IMR-90 (cell line): ENCODE results near the gene PDS5B. TPM values are rescaled to one million over a fixed set of nuclear protein-coding genes. Genes with fewer than 3 reads are reported as not detected.

Experiments
- ATAC-seq: fragments of 200-7000 bp; cut with Tn5 transposase; 2 replicates; pipeline ENCODE4 v1.9.1; 2020; ENCODE audit warnings: low read depth, mild to moderate bottlenecking, moderate library complexity
- BruUV-seq: library from RNA; stranded (reverse); fragments of 400-500 nt; replicated peaks from 2 replicates; lab custom pipeline; 2021; lab: Mats Ljungman, UMichigan
- CTCF ChIA-PET: fragments of 300-600 bp; formaldehyde crosslinking; extraction: SDS; loops from one replicate; lab custom pipeline; 2021; ENCODE audit warnings: antibody characterized with exemption; lab: Yijun Ruan, JAX
- POLR2A ChIA-PET: fragments of 300-600 bp; sonication (Branson Sonifier 250); formaldehyde crosslinking; loops from one replicate; lab custom pipeline; 2022; ENCODE audit warnings: antibody characterized with exemption; ENCODE audit not compliant: unreplicated experiment; lab: Charles Lee
- DNase-seq: peaks from one replicate; pipeline ENCODE4 v3.0.0; 2013
- H2AFZ ChIP-seq: replicated peaks from 2 replicates; pipeline ENCODE3; 2013; ENCODE audit warnings: low read length, mild to moderate bottlenecking; ENCODE audit not compliant: poor library complexity
- H2AK5ac ChIP-seq: 2 replicates; pipeline ENCODE4 v1.6.1; 2013; ENCODE audit warnings: low read depth, low read length, inconsistent platforms
- H2AK9ac ChIP-seq: replicated peaks from 2 replicates; pipeline ENCODE3; 2013; ENCODE audit warnings: mild to moderate bottlenecking, low read depth, low read length, moderate library complexity; ENCODE audit not compliant: poor library complexity
- H2BK120ac ChIP-seq: 2 replicates; pipeline ENCODE4 v1.6.1; 2013; ENCODE audit warnings: low read depth, low read length, inconsistent platforms
- H2BK15ac ChIP-seq: 3 replicates; pipeline ENCODE4 v1.6.1; 2013; ENCODE audit warnings: low read depth, low read length, inconsistent platforms
- H2BK20ac ChIP-seq: 2 replicates; pipeline ENCODE4 v1.6.1; 2013; ENCODE audit warnings: low read depth, mild to moderate bottlenecking, inconsistent platforms, low read length, moderate library complexity
- H2BK5ac ChIP-seq: 2 replicates; pipeline ENCODE4 v1.6.1; 2013; ENCODE audit warnings: mild to moderate bottlenecking, low read depth, low read length, inconsistent platforms; ENCODE audit not compliant: poor library complexity, severe bottlenecking
- H3K14ac ChIP-seq: replicated peaks from 2 replicates; pipeline ENCODE4 v1.6.1; 2013; ENCODE audit warnings: low read depth, low read length, inconsistent platforms
- H3K18ac ChIP-seq: 2 replicates; pipeline ENCODE4 v1.6.1; 2013; ENCODE audit warnings: low read depth, low read length, control low read depth
- H3K23ac ChIP-seq: 2 replicates; pipeline ENCODE4 v1.6.1; 2013; ENCODE audit warnings: low read depth, low read length, inconsistent platforms
- H3K27ac ChIP-seq: 2 replicates; pipeline ENCODE4 v1.5.1; 2013; ENCODE audit warnings: mild to moderate bottlenecking, control low read depth, low read length; ENCODE audit not compliant: insufficient read depth
- H3K27me3 ChIP-seq: 2 replicates; pipeline ENCODE4 v1.6.1; 2013; ENCODE audit warnings: low read length; ENCODE audit not compliant: control insufficient read depth, insufficient read depth
- H3K36me3 ChIP-seq: 2 replicates; pipeline ENCODE4 v1.6.1; 2013; ENCODE audit warnings: low read length, mixed read lengths; ENCODE audit not compliant: control insufficient read depth, insufficient read depth
- H3K4ac ChIP-seq: 2 replicates; pipeline ENCODE4 v1.6.1; 2013; ENCODE audit warnings: low read depth, low read length, inconsistent platforms
- H3K4me1 ChIP-seq: 2 replicates; pipeline ENCODE4 v1.6.1; 2013; ENCODE audit warnings: low read length, mixed read lengths; ENCODE audit not compliant: control insufficient read depth, insufficient read depth
- H3K4me2 ChIP-seq: 2 replicates; pipeline ENCODE4 v1.6.1; 2013; ENCODE audit warnings: low read depth, mild to moderate bottlenecking, control low read depth, low read length, moderate library complexity
- H3K4me3 ChIP-seq: 2 replicates; pipeline ENCODE4 v1.5.1; 2013; ENCODE audit warnings: low read depth, mild to moderate bottlenecking, control low read depth, low read length, moderate library complexity; ENCODE audit not compliant: insufficient read depth
- H3K56ac ChIP-seq: 2 replicates; pipeline ENCODE4 v1.6.1; 2013; ENCODE audit warnings: low read length, inconsistent platforms; ENCODE audit not compliant: insufficient read depth; ENCODE audit errors: extremely low read depth
- H3K79me1 ChIP-seq, 2 experiments: 2 replicates each; pipeline ENCODE4 v1.6.1; 2013; ENCODE audit warnings: low read length in 2 of 2, inconsistent platforms in 1 of 2, low read depth in 1 of 2
- H3K9ac ChIP-seq: 2 replicates; pipeline ENCODE4 v1.6.1; 2013; ENCODE audit warnings: low read depth, low read length, control low read depth
- H3K9me1 ChIP-seq: 2 replicates; pipeline ENCODE4 v1.6.1; 2013; ENCODE audit warnings: low read length, inconsistent platforms; ENCODE audit not compliant: insufficient read depth
- H3K9me3 ChIP-seq: 2 replicates; pipeline ENCODE4 v1.6.1; 2013; ENCODE audit warnings: low read length; ENCODE audit not compliant: control insufficient read depth, insufficient read depth
- H4K20me1 ChIP-seq: 2 replicates; pipeline ENCODE4 v1.6.1; 2013; ENCODE audit warnings: low read length, inconsistent platforms; ENCODE audit not compliant: insufficient read depth
- H4K5ac ChIP-seq: 2 replicates; pipeline ENCODE4 v1.6.1; 2013; ENCODE audit warnings: mild to moderate bottlenecking, low read depth, low read length, control low read depth
- H4K8ac ChIP-seq, 2 experiments: 2 replicates each; pipeline ENCODE4 v1.6.1; 2013; ENCODE audit warnings: low read depth in 2 of 2, low read length in 2 of 2, control low read depth in 1 of 2, inconsistent platforms in 1 of 2
- H4K91ac ChIP-seq: 2 replicates; pipeline ENCODE4 v1.6.1; 2013; ENCODE audit warnings: low read depth, low read length, inconsistent platforms; ENCODE audit not compliant: insufficient read depth
- BHLHE40 ChIP-seq: fragments of 150-350 bp; IDR thresholded peaks from 2 replicates; pipeline ENCODE4 v1.6.1; 2016; ENCODE audit warnings: mild to moderate bottlenecking, low read depth, low read length
- CEBPB ChIP-seq: IDR thresholded peaks from 2 replicates; pipeline ENCODE4 v1.6.1; 2012; ENCODE audit warnings: low read depth, low read length, improper control_type of control experiment
- CHD1 ChIP-seq: IDR thresholded peaks from 2 replicates; pipeline ENCODE4 v1.6.1; 2012; ENCODE audit warnings: low read depth, low read length, improper control_type of control experiment
- FOS ChIP-seq: fragments of 150-350 bp; IDR thresholded peaks from 2 replicates; pipeline ENCODE4 v1.6.1; 2016; ENCODE audit warnings: low read depth, low read length
- MAFK ChIP-seq: IDR thresholded peaks from 2 replicates; pipeline ENCODE4 v1.6.1; 2012; ENCODE audit warnings: low read depth, low read length, improper control_type of control experiment
- MAZ ChIP-seq: IDR thresholded peaks from 2 replicates; pipeline ENCODE4 v1.6.1; 2012; ENCODE audit warnings: low read depth, mild to moderate bottlenecking, low read length, improper control_type of control experiment, moderate library complexity, borderline replicate concordance
- MXI1 ChIP-seq: IDR thresholded peaks from 2 replicates; pipeline ENCODE4 v1.6.1; 2012; ENCODE audit warnings: low read depth, mild to moderate bottlenecking, low read length, moderate library complexity, borderline replicate concordance
- NFE2L2 ChIP-seq: fragments of 150-350 bp; IDR thresholded peaks from 2 replicates; pipeline ENCODE4 v1.6.1; 2016; ENCODE audit warnings: low read depth, mild to moderate bottlenecking, low read length
- POLR2A ChIP-seq: IDR thresholded peaks from 2 replicates; pipeline ENCODE4 v1.6.1; 2012; ENCODE audit warnings: mild to moderate bottlenecking, low read depth, low read length
- RAD21 ChIP-seq: IDR thresholded peaks from 2 replicates; pipeline ENCODE4 v1.6.1; 2012; ENCODE audit warnings: low read length, improper control_type of control experiment
- RCOR1 ChIP-seq: IDR thresholded peaks from 2 replicates; pipeline ENCODE4 v1.6.1; 2012; ENCODE audit warnings: mild to moderate bottlenecking, low read length, improper control_type of control experiment; ENCODE audit not compliant: insufficient replicate concordance
- RFX5 ChIP-seq: IDR thresholded peaks from 2 replicates; pipeline ENCODE4 v1.8.0; 2012; ENCODE audit warnings: low read depth, mild to moderate bottlenecking, low read length, moderate library complexity
- SMC3 ChIP-seq: fragments of 150-350 bp; IDR thresholded peaks from 2 replicates; pipeline ENCODE4 v1.6.1; 2016; ENCODE audit warnings: low read depth, mild to moderate bottlenecking, antibody characterized with exemption, low read length, moderate library complexity
- WGBS, 2 experiments: methylation state at CpG; one replicate each; pipeline versions ENCODE4 v1.1.5 to v1.1.7; 2013; ENCODE audit warnings: missing lambda C conversion rate in 2 of 2; ENCODE audit not compliant: insufficient read length in 1 of 2; ENCODE audit errors: extremely low coverage in 2 of 2; 5-methylcytosine and 5-hydroxymethylcytosine counted together
- dilution Hi-C: fragments of 300-500 bp; cut with HindIII; formaldehyde crosslinking; loops from one replicate; pipeline ENCODE4 v1.14.3; 2018; ENCODE audit warnings: low sequenced_read_pairs; ENCODE audit not compliant: unreplicated experiment
- in situ Hi-C: fragments of 300-500 bp; cut with MboI; formaldehyde crosslinking; loops from 3 replicates; pipeline ENCODE4 v1.14.3; 2019; ENCODE audit warnings: low sequenced_read_pairs, inconsistent platforms, mixed read lengths
- intact Hi-C: fragments of 100-400 bp; cut with micrococcal nuclease; formaldehyde crosslinking; loops from 2 replicates; pipeline ENCODE4 v1.10.0; 2022
- polyA plus RNA-seq, 3 experiments: library from polyadenylated mRNA; depleted of rRNA; stranded (reverse); fragments of >200 nt; gene quantifications; 2 replicates each; pipeline ENCODE4 v1.2.3, GENCODE V29; 2012; ENCODE audit warnings: low replicate concordance in 1 of 3
- total RNA-seq: library from RNA; depleted of rRNA; stranded (reverse); fragments of >200 nt; gene quantifications from 2 replicates; pipeline ENCODE4 v1.2.3, GENCODE V29; 2012
- TF ChIP-seq, protein P1 (sequence below): fragments of 150-350 bp; IDR thresholded peaks from 2 replicates; pipeline ENCODE4 v1.6.1; 2017; ENCODE audit warnings: mild to moderate bottlenecking, antibody characterized with exemption, low read length, low read depth
- TF ChIP-seq, protein P2 (sequence below): fragments of 150-350 bp; IDR thresholded peaks from 2 replicates; pipeline ENCODE4 v1.6.1; 2016; ENCODE audit warnings: low read depth, mild to moderate bottlenecking, low read length, moderate library complexity, borderline replicate concordance
- TF ChIP-seq, protein P3 (sequence below): conservative IDR thresholded peaks from 2 replicates; pipeline ENCODE4 v1.5.1; 2012; ENCODE audit warnings: mild to moderate bottlenecking, low read depth, low read length, improper control_type of control experiment

The PDS5B gene
- total and polyA plus RNA-seq, 2 of the 4 experiments (the other 2 are of a cell fraction): 6.2 to 20.1 TPM

DNA sequence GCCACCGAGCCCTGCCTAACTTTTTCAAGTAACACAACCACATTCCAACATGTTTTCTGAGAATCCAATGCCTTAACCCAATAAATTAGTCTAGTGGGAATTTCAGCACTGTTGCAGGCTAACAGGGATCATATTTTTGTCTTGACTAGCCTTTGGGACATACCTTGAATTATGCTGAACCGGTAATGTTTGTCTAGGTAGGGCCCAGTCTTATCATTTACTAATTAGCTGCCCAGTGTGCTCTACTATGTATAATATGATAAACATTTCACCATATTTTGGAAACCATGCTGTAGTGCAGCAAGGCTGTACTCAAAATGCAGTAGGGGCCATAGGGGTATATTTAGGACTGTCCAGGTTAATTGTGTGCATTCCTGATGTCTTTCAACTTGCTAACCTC, 3.3 kb upstream of the PDS5B start:
- no peak for DNase-seq
- no peaks in the 10 kb centered on the region for H3K27me3 ChIP-seq
- no peak overlapping the region for H2AK5ac ChIP-seq
- H3K18ac ChIP-seq: no peak overlapping the region
- H3K4me3 ChIP-seq: no peak overlapping the region
- H3K9me1 ChIP-seq: no peaks in the 10 kb centered on the region
- H2BK120ac ChIP-seq: no peak overlapping the region
- H3K36me3 ChIP-seq: no peaks in the 10 kb centered on the region
- no peak overlapping the region for H2BK5ac ChIP-seq
- H3K4me1 ChIP-seq: 0 out of 2 replicates have a peak, but pooled peaks cover 2% of the 10 kb centered on the region
- H3K9ac ChIP-seq: no peak overlapping the region
- ChIA-PET CTCF (no interaction called here), POLR2A (no interaction called here)
- no peak overlapping the region for H4K8ac ChIP-seq
- H2AFZ ChIP-seq: no peak overlapping the region
- intact Hi-C loops: loop anchor here (5.0 to 10.0 kb wide), 3 partner anchors 336 to 671 kb away; no protein-coding TSS in a partner anchor
- ATAC-seq: no peak
- TF ChIP-seq MAZ (no peak), BHLHE40 (no peak), RCOR1 (no peak), POLR2A (no peak), CEBPB (no peak), MAFK (no peak), CHD1 (no peak), RAD21 (no peak), MXI1 (no peak), SMC3 (no peak), NFE2L2 (no peak), FOS (no peak), RFX5 (no peak)
- TF ChIP-seq, protein P1, sequence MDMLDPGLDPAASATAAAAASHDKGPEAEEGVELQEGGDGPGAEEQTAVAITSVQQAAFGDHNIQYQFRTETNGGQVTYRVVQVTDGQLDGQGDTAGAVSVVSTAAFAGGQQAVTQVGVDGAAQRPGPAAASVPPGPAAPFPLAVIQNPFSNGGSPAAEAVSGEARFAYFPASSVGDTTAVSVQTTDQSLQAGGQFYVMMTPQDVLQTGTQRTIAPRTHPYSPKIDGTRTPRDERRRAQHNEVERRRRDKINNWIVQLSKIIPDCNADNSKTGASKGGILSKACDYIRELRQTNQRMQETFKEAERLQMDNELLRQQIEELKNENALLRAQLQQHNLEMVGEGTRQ: no peak
- TF ChIP-seq, protein P2, sequence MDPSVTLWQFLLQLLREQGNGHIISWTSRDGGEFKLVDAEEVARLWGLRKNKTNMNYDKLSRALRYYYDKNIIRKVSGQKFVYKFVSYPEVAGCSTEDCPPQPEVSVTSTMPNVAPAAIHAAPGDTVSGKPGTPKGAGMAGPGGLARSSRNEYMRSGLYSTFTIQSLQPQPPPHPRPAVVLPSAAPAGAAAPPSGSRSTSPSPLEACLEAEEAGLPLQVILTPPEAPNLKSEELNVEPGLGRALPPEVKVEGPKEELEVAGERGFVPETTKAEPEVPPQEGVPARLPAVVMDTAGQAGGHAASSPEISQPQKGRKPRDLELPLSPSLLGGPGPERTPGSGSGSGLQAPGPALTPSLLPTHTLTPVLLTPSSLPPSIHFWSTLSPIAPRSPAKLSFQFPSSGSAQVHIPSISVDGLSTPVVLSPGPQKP: no peak
- TF ChIP-seq, protein P3, sequence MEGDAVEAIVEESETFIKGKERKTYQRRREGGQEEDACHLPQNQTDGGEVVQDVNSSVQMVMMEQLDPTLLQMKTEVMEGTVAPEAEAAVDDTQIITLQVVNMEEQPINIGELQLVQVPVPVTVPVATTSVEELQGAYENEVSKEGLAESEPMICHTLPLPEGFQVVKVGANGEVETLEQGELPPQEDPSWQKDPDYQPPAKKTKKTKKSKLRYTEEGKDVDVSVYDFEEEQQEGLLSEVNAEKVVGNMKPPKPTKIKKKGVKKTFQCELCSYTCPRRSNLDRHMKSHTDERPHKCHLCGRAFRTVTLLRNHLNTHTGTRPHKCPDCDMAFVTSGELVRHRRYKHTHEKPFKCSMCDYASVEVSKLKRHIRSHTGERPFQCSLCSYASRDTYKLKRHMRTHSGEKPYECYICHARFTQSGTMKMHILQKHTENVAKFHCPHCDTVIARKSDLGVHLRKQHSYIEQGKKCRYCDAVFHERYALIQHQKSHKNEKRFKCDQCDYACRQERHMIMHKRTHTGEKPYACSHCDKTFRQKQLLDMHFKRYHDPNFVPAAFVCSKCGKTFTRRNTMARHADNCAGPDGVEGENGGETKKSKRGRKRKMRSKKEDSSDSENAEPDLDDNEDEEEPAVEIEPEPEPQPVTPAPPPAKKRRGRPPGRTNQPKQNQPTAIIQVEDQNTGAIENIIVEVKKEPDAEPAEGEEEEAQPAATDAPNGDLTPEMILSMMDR: no peak
- H3K4me2 ChIP-seq: no peak overlapping the region
- no TSS peak for BruUV-seq
- H3K9me3 ChIP-seq: no peaks in the 10 kb centered on the region
- no peak overlapping the region for H2BK15ac ChIP-seq
- no peak overlapping the region for H3K4ac ChIP-seq
- no peak overlapping the region for H3K56ac ChIP-seq
- peaks cover 0 to 10% of the 10 kb centered on the region in 2 experiments; a peak in 2 of 4 replicates for H3K79me1 ChIP-seq
- no CpG with 5 or more reads among the region's 2 CpGs for WGBS, 2 experiments
- H2AK9ac ChIP-seq: no peak overlapping the region
- H3K27ac ChIP-seq: no peak overlapping the region
- dilution Hi-C loops: no loop called here
- H4K20me1 ChIP-seq: peaks cover 8% of the 10 kb centered on the region
- no peak overlapping the region for H2BK20ac ChIP-seq
- no peak overlapping the region for H3K23ac ChIP-seq
- H4K5ac ChIP-seq: no peak overlapping the region
- in situ Hi-C loops: loop anchor here (10.0 to 25.0 kb wide), 2 partner anchors 962 to 1129 kb away; no protein-coding TSS in a partner anchor
- no peak overlapping the region for H3K14ac ChIP-seq
- no peak overlapping the region for H4K91ac ChIP-seq
